HG03060 (cell line): Measurements from ENCODE around the gene HOXA4.

Source experiments
- ATAC-seq: cut with Tn5 transposase; IDR thresholded peaks from one replicate; pipeline ENCODE4 v1.9.1; 2021; ENCODE audit warnings: low read depth, moderate number of reproducible peaks; ENCODE audit not compliant: unreplicated experiment

The HOXA4 gene

GRCh38 chr7:27138472-27138871, 7.9 kb upstream of the HOXA4 start:
- ATAC-seq, result no peak

GRCh38 chr7:27137640-27138315, 7.2 kb upstream of the HOXA4 start:
- ATAC-seq, result no peak

- ATAC-seq, result no peak
Measured at GRCh38 chr7:27134392-27134791, 3.8 kb upstream of the HOXA4 start.

- ATAC-seq, result no peak
Measured at GRCh38 chr7:27133409-27134231, 3.1 kb upstream of the HOXA4 start.

- ATAC-seq, result no peak
Measured at GRCh38 chr7:27132978-27133377, 2.4 kb upstream of the HOXA4 start.

- no peak for ATAC-seq
Measured at GRCh38 chr7:27132214-27132613, 1.7 kb upstream of the HOXA4 start.

GRCh38 chr7:27131390-27131819, 848 bp upstream of the HOXA4 start:
- no peak for ATAC-seq

- ATAC-seq, result no peak
Measured at GRCh38 chr7:27129729-27130539, 623 bp downstream of the HOXA4 start.

GRCh38 chr7:27128776-27129728, 1.5 kb downstream of the HOXA4 start:
- no peak for ATAC-seq

GRCh38 chr7:27128034-27128433, 2.5 kb downstream of the HOXA4 start:
- ATAC-seq, result no peak

GRCh38 chr7:27126596-27127327, 3.8 kb downstream of the HOXA4 start:
- ATAC-seq, result no peak

GRCh38 chr7:27125986-27126394, 4.6 kb downstream of the HOXA4 start:
- no peak for ATAC-seq

- ATAC-seq, result no peak
Measured at GRCh38 chr7:27124902-27125689, 5.5 kb downstream of the HOXA4 start.

GRCh38 chr7:27124096-27124901, 6.3 kb downstream of the HOXA4 start:
- ATAC-seq, result no peak

- ATAC-seq, result no peak
Measured at GRCh38 chr7:27123477-27124053, 7.0 kb downstream of the HOXA4 start.

GRCh38 chr7:27123007-27123476, 7.5 kb downstream of the HOXA4 start:
- no peak for ATAC-seq
